ENCODE data around the gene ERMAP. TPM values are rescaled to one million over a fixed set of nuclear protein-coding genes. Genes with fewer than 3 reads are reported as not detected.

ERMAP gene
- total RNA-seq, 4 donors from 2014 or later = 1.4 to 6.5 (median 3.9) TPM

DNA sequence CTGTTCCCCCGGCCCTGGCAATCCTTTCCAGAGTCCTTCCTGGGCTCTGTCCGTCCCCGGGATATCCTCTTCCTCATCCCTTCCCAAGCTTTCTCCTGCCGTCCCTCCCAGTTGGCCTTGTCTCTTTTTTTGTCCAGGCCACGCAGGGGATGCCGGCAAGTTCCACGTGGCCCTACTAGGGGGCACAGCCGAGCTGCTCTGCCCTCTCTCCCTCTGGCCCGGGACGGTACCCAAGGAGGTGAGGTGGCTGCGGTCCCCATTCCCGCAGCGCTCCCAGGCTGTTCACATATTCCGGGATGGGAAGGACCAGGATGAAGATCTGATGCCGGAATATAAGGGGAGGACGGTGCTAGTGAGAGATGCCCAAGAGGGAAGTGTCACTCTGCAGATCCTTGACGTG, 13.7 kb downstream of the ERMAP start:
- peaks cover 0 to 7% of the 10 kb centered on the region in 2 donors for H3K36me3 ChIP-seq
- DNase-seq (no peak), ATAC-seq (no peak)
- H3K27ac ChIP-seq = no peak overlapping the region
- H3K9me3 ChIP-seq = no peaks in the 10 kb centered on the region
- in situ Hi-C loops (cut with MboI; ENCODE audit: low sequenced_read_pairs in 4 of 4) (no loop called here), intact Hi-C loops (cut with DNase I; ENCODE audit: low total_unique reads) (no loop called here)
- H3K4me1 ChIP-seq = no peaks in the 10 kb centered on the region
- no peak overlapping the region for H3K4me3 ChIP-seq
- H3K27me3 ChIP-seq = no peaks in the 10 kb centered on the region
- TF ChIP-seq, protein P1, sequence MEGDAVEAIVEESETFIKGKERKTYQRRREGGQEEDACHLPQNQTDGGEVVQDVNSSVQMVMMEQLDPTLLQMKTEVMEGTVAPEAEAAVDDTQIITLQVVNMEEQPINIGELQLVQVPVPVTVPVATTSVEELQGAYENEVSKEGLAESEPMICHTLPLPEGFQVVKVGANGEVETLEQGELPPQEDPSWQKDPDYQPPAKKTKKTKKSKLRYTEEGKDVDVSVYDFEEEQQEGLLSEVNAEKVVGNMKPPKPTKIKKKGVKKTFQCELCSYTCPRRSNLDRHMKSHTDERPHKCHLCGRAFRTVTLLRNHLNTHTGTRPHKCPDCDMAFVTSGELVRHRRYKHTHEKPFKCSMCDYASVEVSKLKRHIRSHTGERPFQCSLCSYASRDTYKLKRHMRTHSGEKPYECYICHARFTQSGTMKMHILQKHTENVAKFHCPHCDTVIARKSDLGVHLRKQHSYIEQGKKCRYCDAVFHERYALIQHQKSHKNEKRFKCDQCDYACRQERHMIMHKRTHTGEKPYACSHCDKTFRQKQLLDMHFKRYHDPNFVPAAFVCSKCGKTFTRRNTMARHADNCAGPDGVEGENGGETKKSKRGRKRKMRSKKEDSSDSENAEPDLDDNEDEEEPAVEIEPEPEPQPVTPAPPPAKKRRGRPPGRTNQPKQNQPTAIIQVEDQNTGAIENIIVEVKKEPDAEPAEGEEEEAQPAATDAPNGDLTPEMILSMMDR (IDR thresholded peaks at IDR 0.05 in 4 of 5, conservative IDR thresholded peaks at IDR 0.05 in 1 of 5) = no peak
- TF ChIP-seq POLR2A (IDR thresholded peaks at IDR 0.05) = no peak

DNA sequence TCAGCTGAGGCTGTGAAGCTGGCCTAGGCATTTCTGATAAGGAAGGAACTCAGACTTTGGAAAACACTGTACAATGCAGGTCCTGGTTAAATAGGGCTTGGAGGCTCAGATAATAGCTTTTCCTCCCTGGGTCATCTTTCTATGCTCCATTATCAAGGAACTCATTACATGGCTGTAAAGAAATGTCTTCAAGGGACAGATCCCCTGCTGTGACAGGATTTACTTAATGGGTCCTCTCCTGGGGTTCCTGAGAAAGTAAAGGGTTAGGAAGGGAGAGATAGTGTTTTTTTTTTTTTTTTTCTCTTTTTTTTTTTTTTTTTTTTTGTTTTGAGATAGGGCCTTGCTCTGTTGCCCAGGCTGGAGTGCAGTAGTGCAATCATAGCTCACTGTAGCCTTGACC, 14.4 kb downstream of the ERMAP start:
- Histone ChIP-seq H3K4me3 (no peak overlapping the region), H3K36me3 (peaks cover 0 to 7% of the 10 kb centered on the region in 2 donors), H3K9me3 (no peaks in the 10 kb centered on the region), H3K27me3 (no peaks in the 10 kb centered on the region), H3K4me1 (no peaks in the 10 kb centered on the region), H3K27ac (no peak overlapping the region)
- in situ Hi-C loops (cut with MboI; ENCODE audit: low sequenced_read_pairs in 4 of 4) (no loop called here), intact Hi-C loops (cut with DNase I; ENCODE audit: low total_unique reads) (no loop called here)
- DNase-seq = no peak
- TF ChIP-seq POLR2A (IDR thresholded peaks at IDR 0.05) = no peak
- TF ChIP-seq, protein P1 (IDR thresholded peaks at IDR 0.05 in 4 of 5, conservative IDR thresholded peaks at IDR 0.05 in 1 of 5) = no peak
- ATAC-seq = no peak

DNA sequence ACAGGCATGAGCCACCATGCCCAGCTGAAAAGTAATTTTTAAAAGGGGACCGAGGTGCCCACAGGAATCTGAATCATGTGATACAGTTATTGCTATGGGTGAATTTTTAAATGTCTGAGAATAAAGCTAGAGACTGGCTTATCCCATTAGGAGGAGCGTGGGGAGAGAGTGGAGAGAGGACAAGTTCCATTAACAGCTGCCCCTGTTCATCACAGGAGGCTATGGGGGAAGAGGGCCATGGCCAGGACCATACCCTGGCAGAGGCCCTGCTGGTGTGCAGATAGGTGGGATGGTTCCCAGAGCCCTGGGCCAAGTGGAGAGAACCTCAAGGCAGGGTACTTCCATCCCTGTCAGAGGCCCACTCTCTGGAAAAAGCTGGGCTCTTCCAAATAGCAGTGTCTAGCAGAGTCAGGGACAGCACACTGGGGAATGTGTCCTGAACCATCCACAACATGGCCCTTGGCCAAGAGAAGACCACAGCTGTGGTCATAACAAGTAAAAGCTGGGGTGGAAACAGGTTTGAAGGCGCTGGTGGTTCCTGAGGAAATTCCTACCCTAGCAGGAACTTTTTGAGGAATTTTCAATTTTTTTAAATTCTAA, 15.8 kb downstream of the ERMAP start:
- no peak for DNase-seq
- in situ Hi-C loops (cut with MboI; ENCODE audit: low sequenced_read_pairs in 4 of 4) (no loop called here), intact Hi-C loops (cut with DNase I; ENCODE audit: low total_unique reads) (no loop called here)
- Histone ChIP-seq H3K27ac (no peak overlapping the region), H3K4me3 (no peak overlapping the region), H3K4me1 (no peaks in the 10 kb centered on the region), H3K36me3 (peaks cover 0 to 13% of the 10 kb centered on the region in 2 donors), H3K27me3 (no peaks in the 10 kb centered on the region), H3K9me3 (no peaks in the 10 kb centered on the region)
- ATAC-seq = no peak
- TF ChIP-seq, protein P1 (IDR thresholded peaks at IDR 0.05 in 4 of 5, conservative IDR thresholded peaks at IDR 0.05 in 1 of 5) = no peak
- no peak for TF ChIP-seq POLR2A (IDR thresholded peaks at IDR 0.05)

DNA sequence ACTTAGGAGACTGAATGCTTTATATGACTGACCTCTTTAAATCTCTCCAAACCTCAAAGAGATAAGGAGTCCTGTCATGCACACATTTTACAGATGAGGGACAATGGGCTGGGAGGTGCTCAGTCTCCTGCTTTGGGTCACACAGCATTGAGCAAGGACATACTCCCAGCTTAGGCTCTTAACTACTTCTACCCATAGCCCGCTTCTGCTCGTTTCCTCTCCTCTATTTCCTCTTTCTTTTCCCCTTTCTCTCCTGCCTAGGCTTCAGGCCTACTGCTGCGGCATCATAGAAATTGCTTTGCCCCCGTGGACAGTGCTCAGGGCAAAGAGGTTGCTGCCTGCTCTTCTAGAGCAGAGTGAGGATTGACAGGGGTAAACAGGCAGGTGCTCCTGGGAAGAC, 17.1 kb downstream of the ERMAP start:
- no peak for DNase-seq
- TF ChIP-seq, protein P1 (IDR thresholded peaks at IDR 0.05 in 4 of 5, conservative IDR thresholded peaks at IDR 0.05 in 1 of 5) = no peak
- TF ChIP-seq POLR2A (IDR thresholded peaks at IDR 0.05) = no peak
- in situ Hi-C loops (cut with MboI; ENCODE audit: low sequenced_read_pairs in 4 of 4) (no loop called here), intact Hi-C loops (cut with DNase I; ENCODE audit: low total_unique reads) (no loop called here)
- no peak for ATAC-seq
- Histone ChIP-seq H3K36me3 (peaks cover 0 to 13% of the 10 kb centered on the region in 2 donors), H3K4me1 (no peaks in the 10 kb centered on the region), H3K9me3 (no peaks in the 10 kb centered on the region), H3K27me3 (no peaks in the 10 kb centered on the region), H3K4me3 (no peak overlapping the region), H3K27ac (no peak overlapping the region)

DNA sequence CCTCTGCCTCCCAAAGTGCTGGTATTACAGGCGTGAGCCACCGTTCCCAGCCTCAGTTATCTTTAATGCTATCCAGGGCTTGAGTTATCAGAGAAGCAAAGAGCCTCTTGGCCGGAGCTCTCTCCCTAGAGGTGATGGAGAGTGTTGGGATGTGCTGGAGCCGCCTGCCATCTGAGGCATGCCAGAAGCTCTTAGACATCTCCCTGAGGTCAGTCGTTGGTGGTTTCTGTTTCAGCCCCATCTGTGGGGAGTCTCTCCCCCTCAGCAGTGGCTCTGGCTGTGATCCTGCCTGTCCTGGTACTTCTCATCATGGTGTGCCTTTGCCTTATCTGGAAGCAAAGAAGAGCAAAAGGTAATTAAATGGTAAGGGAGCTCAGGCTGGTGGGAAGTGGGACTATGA, 17.9 kb downstream of the ERMAP start:
- TF ChIP-seq, protein P1 (IDR thresholded peaks at IDR 0.05 in 4 of 5, conservative IDR thresholded peaks at IDR 0.05 in 1 of 5) = no peak
- no peak for TF ChIP-seq POLR2A (IDR thresholded peaks at IDR 0.05)
- H3K9me3 ChIP-seq = no peaks in the 10 kb centered on the region
- ATAC-seq (no peak), DNase-seq (no peak)
- no peaks in the 10 kb centered on the region for H3K4me1 ChIP-seq
- H3K4me3 ChIP-seq = no peak overlapping the region
- intact Hi-C loops (cut with DNase I; ENCODE audit: low total_unique reads) = no loop called here
- H3K27ac ChIP-seq = no peak overlapping the region
- in situ Hi-C loops (cut with MboI; ENCODE audit: low sequenced_read_pairs in 4 of 4) = no loop called here
- no peaks in the 10 kb centered on the region for H3K27me3 ChIP-seq
- H3K36me3 ChIP-seq = peaks cover 0 to 13% of the 10 kb centered on the region in 2 donors

Measured in gastrocnemius medialis (tissue), 4 donors.